GM12878 (cell line): ENCODE measurements around the gene UQCC5. TPM values are rescaled to one million over a fixed set of nuclear protein-coding genes. Genes with fewer than 3 reads are reported as not detected.

Experiments
- EP300 ChIP-seq, 2 experiments: fragments of 150-350 bp in 1 of 2; IDR thresholded peaks; 2 replicates each; pipeline ENCODE4 v1.6.1; 2011 to 2012; ENCODE audit warnings: low read depth in 2 of 2, low read length in 2 of 2, borderline replicate concordance in 1 of 2, improper control_type of control experiment in 1 of 2, inconsistent platforms in 1 of 2; ENCODE audit not compliant: control insufficient read depth in 1 of 2
- MXI1 ChIP-seq: fragments of 150-350 bp; IDR thresholded peaks from 2 replicates; pipeline ENCODE4 v1.6.1; 2011; ENCODE audit warnings: low read depth, mild to moderate bottlenecking, inconsistent platforms, low read length, improper control_type of control experiment
- NRF1 ChIP-seq: conservative IDR thresholded peaks from 2 replicates; pipeline ENCODE4 v1.6.1; 2011; ENCODE audit warnings: mild to moderate bottlenecking, low read depth, low read length, improper control_type of control experiment
- RAD21 ChIP-seq: IDR thresholded peaks from 2 replicates; pipeline ENCODE4 v1.6.1; 2011; ENCODE audit warnings: mild to moderate bottlenecking, low read depth, low read length, moderate library complexity; ENCODE audit not compliant: insufficient read depth
- STAT1 ChIP-seq: fragments of 450-650 bp; conservative IDR thresholded peaks from 2 replicates; pipeline ENCODE4 v1.6.1; 2014; ENCODE audit warnings: antibody characterized with exemption, mild to moderate bottlenecking
- WRNIP1 ChIP-seq: IDR thresholded peaks from 2 replicates; pipeline ENCODE4 v1.6.1; 2011; ENCODE audit warnings: low read depth, low read length, improper control_type of control experiment, borderline replicate concordance
- polyA plus RNA-seq, 11 experiments: library from polyadenylated mRNA; depleted of rRNA in 4 of 11; unstranded in 6 of 11; stranded (reverse) in 5 of 11; fragments of >200 nt; fragmentation: Nextera tagmentation in 4 of 11; fragmentation: Illumina TruSeq in 1 of 11; extraction: Ambion mirVana in 4 of 11; extraction: Trizol in 1 of 11; gene quantifications; 1 replicate in 1 of 11; 2 replicates in 10 of 11; pipeline versions ENCODE4 v1.2.1 to v1.2.3, GENCODE V29; 2011 to 2016; ENCODE audit warnings: inconsistent platforms in 2 of 11, missing spikeins in 2 of 11, low read depth in 1 of 11
- total RNA-seq, 4 experiments: library from RNA; depleted of rRNA in 3 of 4; stranded (reverse); fragments of >200 nt in 3 of 4; fragmentation: Illumina TruSeq in 1 of 4; extraction: Trizol in 1 of 4; gene quantifications; 2 replicates each; pipeline versions ENCODE4 v1.2.1 to v1.2.3, GENCODE V29; 2013 to 2021
- TF ChIP-seq, protein P1 (sequence below): fragments of 450-650 bp; IDR thresholded peaks from 2 replicates; pipeline ENCODE4 v1.6.1; 2017; ENCODE audit warnings: antibody characterized with exemption, mild to moderate bottlenecking, moderate library complexity
- TF ChIP-seq, protein P2 (sequence below): fragments of 450-650 bp; IDR thresholded peaks from 2 replicates; pipeline ENCODE4 v1.6.1; 2017; ENCODE audit warnings: borderline replicate concordance
- TF ChIP-seq, protein P3 (sequence below): fragments of 150-350 bp; IDR thresholded peaks from 2 replicates; pipeline ENCODE4 v1.6.1; 2016; ENCODE audit warnings: low read depth, low read length
- TF ChIP-seq, protein P4 (sequence below): IDR thresholded peaks from 2 replicates; pipeline ENCODE4 v1.6.1; 2012; ENCODE audit warnings: improper control_type of control experiment, low read depth, low read length; ENCODE audit not compliant: insufficient replicate concordance

Gene UQCC5
- total and polyA plus RNA-seq, 10 of the 15 experiments (the other 5 are each of a cell fraction or from before 2014, with no cell fraction given): 15.1 to 84.8 (median 28.0) TPM

DNA sequence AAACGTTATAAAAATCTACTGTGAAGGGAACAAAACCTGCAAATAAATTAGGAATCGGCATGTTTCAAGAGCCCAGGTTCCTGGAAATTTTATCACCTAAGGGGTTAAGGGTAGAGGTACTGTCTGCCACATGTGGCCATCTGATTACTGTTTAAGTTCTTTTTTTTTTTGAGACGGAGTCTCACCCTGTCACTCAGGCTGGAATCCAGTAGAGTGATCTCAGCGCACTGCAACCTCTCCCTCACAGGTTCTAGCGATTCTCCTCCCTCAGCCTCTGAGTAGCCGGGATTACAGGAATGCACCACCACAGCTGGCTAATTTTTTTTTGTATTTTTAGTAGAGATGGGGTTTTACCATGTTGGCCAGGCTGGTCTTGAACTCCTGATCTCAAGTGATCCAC, 35.8 kb downstream of the UQCC5 start (continued):
- TF ChIP-seq, protein P1, sequence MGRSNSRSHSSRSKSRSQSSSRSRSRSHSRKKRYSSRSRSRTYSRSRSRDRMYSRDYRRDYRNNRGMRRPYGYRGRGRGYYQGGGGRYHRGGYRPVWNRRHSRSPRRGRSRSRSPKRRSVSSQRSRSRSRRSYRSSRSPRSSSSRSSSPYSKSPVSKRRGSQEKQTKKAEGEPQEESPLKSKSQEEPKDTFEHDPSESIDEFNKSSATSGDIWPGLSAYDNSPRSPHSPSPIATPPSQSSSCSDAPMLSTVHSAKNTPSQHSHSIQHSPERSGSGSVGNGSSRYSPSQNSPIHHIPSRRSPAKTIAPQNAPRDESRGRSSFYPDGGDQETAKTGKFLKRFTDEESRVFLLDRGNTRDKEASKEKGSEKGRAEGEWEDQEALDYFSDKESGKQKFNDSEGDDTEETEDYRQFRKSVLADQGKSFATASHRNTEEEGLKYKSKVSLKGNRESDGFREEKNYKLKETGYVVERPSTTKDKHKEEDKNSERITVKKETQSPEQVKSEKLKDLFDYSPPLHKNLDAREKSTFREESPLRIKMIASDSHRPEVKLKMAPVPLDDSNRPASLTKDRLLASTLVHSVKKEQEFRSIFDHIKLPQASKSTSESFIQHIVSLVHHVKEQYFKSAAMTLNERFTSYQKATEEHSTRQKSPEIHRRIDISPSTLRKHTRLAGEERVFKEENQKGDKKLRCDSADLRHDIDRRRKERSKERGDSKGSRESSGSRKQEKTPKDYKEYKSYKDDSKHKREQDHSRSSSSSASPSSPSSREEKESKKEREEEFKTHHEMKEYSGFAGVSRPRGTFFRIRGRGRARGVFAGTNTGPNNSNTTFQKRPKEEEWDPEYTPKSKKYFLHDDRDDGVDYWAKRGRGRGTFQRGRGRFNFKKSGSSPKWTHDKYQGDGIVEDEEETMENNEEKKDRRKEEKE: no peak
- TF ChIP-seq, protein P2, sequence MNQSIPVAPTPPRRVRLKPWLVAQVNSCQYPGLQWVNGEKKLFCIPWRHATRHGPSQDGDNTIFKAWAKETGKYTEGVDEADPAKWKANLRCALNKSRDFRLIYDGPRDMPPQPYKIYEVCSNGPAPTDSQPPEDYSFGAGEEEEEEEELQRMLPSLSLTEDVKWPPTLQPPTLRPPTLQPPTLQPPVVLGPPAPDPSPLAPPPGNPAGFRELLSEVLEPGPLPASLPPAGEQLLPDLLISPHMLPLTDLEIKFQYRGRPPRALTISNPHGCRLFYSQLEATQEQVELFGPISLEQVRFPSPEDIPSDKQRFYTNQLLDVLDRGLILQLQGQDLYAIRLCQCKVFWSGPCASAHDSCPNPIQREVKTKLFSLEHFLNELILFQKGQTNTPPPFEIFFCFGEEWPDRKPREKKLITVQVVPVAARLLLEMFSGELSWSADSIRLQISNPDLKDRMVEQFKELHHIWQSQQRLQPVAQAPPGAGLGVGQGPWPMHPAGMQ: no peak
- TF ChIP-seq NRF1 (no peak), STAT1 (no peak), MXI1 (no peak), EP300 (IDR thresholded peaks at IDR 0.05; ENCODE audit: borderline replicate concordance in 1 of 2, control insufficient read depth in 1 of 2, low read depth in 2 of 2, low read length in 2 of 2) (no peak), RAD21 (no peak), WRNIP1 (no peak)
- TF ChIP-seq, protein P3, sequence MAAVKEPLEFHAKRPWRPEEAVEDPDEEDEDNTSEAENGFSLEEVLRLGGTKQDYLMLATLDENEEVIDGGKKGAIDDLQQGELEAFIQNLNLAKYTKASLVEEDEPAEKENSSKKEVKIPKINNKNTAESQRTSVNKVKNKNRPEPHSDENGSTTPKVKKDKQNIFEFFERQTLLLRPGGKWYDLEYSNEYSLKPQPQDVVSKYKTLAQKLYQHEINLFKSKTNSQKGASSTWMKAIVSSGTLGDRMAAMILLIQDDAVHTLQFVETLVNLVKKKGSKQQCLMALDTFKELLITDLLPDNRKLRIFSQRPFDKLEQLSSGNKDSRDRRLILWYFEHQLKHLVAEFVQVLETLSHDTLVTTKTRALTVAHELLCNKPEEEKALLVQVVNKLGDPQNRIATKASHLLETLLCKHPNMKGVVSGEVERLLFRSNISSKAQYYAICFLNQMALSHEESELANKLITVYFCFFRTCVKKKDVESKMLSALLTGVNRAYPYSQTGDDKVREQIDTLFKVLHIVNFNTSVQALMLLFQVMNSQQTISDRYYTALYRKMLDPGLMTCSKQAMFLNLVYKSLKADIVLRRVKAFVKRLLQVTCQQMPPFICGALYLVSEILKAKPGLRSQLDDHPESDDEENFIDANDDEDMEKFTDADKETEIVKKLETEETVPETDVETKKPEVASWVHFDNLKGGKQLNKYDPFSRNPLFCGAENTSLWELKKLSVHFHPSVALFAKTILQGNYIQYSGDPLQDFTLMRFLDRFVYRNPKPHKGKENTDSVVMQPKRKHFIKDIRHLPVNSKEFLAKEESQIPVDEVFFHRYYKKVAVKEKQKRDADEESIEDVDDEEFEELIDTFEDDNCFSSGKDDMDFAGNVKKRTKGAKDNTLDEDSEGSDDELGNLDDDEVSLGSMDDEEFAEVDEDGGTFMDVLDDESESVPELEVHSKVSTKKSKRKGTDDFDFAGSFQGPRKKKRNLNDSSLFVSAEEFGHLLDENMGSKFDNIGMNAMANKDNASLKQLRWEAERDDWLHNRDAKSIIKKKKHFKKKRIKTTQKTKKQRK: no peak
- TF ChIP-seq, protein P4, sequence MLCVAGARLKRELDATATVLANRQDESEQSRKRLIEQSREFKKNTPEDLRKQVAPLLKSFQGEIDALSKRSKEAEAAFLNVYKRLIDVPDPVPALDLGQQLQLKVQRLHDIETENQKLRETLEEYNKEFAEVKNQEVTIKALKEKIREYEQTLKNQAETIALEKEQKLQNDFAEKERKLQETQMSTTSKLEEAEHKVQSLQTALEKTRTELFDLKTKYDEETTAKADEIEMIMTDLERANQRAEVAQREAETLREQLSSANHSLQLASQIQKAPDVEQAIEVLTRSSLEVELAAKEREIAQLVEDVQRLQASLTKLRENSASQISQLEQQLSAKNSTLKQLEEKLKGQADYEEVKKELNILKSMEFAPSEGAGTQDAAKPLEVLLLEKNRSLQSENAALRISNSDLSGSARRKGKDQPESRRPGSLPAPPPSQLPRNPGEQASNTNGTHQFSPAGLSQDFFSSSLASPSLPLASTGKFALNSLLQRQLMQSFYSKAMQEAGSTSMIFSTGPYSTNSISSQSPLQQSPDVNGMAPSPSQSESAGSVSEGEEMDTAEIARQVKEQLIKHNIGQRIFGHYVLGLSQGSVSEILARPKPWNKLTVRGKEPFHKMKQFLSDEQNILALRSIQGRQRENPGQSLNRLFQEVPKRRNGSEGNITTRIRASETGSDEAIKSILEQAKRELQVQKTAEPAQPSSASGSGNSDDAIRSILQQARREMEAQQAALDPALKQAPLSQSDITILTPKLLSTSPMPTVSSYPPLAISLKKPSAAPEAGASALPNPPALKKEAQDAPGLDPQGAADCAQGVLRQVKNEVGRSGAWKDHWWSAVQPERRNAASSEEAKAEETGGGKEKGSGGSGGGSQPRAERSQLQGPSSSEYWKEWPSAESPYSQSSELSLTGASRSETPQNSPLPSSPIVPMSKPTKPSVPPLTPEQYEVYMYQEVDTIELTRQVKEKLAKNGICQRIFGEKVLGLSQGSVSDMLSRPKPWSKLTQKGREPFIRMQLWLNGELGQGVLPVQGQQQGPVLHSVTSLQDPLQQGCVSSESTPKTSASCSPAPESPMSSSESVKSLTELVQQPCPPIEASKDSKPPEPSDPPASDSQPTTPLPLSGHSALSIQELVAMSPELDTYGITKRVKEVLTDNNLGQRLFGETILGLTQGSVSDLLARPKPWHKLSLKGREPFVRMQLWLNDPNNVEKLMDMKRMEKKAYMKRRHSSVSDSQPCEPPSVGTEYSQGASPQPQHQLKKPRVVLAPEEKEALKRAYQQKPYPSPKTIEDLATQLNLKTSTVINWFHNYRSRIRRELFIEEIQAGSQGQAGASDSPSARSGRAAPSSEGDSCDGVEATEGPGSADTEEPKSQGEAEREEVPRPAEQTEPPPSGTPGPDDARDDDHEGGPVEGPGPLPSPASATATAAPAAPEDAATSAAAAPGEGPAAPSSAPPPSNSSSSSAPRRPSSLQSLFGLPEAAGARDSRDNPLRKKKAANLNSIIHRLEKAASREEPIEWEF: no peak
